ENCODE results near the gene NDUFS7.

NDUFS7 gene

DNA sequence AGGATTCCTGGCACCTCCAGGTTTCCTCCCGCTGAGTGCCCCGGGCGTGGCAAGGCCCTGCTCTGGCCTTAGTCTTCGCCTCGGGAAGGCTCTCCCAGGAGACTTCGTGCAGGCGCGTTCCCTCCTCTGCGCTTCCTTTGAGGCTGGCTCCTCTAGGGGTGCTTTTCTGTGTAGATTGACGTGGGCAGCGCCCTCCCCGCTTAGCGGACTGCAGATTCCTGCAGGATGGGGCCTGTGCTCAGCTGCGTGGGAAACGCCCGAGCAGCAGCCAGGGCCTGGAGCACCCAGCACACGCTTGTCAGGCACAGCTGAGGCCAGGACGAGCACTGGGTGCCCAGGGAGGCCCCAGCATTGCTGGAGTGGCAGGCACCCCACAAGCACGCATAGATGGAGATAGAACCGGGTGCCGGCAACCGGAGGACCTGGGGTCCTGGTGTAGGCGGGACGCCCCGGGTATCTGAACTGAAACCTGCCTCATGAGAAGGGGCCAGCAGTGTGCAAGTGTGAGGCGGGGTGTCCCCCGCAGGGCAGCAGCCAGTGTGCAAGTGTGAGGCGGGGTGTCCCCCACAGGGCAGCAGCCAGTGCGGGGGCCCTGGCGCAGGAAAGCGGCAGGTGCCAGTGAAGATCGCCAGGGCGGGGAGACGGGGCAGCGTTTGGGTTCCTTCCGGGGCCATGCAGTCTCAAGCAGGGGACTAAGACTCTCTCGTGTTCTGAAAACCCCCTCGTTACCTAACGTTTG lies 3.4 kb downstream of the NDUFS7 start:
- DNase-seq = no peak

DNA sequence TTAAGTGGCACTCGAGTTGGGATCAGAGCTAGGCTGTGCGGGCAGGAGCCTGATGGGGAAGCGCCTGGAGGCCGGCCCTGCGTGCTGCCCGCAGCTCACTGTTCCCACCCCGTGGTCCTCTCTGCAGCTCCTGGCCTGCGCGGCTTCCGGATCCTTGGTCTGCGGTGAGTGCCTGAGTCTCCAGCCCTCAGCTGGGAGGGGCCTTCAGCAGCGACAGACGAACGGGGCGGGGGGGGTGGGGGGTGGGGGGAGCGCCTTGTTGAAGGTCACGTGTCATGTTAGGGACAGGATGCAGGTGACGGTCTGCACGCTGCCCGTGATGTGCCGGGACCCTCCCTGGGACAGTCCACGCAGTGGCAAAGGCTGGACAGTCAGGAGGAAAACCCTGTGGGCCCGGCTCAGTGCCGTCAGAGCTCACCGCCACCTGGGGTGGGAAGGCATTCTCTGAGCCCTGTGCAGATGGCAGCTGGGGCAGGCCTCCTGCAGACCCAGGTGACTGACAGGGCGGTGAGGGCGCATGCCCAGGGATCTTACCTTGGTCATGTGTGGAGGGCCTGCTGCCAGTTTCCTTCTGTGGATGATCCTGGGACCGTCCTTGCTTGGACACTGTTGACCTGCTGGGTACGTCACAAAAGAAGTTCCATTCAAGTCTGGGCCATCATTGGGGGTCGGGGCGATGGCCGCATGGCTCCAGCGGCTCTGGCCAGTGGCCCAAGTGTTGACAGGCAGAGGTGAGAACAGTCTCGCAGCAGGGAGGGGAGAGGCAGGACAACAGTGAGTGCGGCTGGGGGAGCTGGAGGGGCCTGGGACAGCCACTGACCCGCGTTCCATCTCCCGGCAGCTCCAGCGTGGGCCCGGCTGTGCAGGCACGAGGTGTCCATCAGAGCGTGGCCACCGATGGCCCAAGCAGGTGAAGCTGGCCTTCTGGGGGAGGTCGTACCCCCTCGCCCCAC lies 4.3 kb downstream of the NDUFS7 start:
- no peak for DNase-seq

DNA sequence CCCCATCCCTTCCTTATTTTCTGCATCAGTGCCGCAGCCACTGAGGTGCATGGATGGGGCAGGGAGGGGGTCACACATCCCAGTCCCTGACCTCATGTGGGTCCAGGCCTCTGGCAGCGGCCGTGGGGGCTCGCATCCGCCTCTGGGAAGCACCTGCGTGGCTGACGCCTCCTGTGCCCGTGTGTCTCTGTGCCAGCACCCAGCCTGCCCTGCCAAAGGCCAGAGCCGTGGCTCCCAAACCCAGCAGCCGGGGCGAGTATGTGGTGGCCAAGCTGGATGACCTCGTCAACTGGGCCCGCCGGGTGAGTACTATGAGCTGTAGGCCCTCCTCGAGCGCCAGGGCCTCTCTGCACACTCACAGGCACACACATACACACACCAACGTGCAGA lies 4.9 kb downstream of the NDUFS7 start:
- no peak for DNase-seq

DNA sequence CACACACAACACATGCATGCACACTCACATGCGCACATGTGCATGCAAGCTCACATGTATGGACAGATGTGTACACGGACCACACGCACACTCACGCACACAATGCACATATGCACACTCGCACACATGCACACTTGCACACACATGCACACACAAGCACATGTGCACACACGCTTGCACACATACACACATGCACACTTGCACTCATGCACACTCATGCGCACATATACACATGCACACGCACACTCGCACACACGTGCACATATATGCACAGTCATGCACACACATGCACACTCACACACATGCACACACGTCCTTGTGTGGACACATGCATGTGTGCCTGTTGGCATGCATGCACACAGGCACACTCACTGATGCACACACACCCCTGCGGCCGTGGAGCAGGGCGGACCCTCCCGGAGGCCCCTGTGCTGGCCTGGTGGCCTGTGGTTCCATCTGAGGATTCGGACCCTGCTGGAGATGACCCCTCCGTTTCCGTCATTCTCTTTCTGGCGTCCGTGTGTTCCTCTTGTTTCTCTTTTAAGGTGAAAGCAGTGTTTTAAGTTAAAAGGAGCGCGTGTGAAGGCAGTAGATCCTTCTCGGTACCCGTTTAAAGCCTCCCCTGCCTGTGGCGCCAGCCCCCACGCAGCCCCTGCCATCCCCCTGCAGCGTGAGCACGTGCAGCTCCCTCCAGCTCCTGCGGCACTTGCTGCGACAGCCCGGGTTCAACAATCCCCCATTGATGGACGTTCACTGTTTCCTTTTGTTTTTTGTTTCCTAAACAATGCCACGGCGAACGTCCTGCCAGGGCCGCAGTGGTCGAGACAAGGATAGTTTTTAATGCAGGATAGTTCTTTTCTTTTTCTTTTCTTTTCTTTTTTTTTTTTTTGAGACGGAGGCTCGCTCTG lies 5.6 kb downstream of the NDUFS7 start:
- DNase-seq = no peak

DNA sequence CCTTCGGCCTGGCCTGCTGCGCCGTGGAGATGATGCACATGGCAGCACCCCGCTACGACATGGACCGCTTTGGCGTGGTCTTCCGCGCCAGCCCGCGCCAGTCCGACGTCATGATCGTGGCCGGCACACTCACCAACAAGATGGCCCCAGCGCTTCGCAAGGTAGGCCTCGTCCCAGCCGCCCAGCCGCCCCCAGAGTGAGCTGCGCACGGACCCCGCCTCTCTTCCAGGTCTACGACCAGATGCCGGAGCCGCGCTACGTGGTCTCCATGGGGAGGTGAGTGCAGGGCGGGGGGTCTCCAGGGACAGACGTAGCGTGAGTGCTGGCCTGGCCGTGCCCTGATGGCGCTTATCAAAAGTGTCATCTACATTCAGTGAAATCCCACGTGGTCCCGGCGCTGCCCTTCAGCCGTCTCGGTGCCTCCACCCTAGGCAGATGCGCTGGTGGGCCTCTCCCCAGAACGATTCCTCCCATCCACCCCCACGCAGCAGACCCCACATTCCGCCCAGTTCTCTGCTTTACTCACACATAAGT lies 7.2 kb downstream of the NDUFS7 start:
- no peak for DNase-seq

DNA sequence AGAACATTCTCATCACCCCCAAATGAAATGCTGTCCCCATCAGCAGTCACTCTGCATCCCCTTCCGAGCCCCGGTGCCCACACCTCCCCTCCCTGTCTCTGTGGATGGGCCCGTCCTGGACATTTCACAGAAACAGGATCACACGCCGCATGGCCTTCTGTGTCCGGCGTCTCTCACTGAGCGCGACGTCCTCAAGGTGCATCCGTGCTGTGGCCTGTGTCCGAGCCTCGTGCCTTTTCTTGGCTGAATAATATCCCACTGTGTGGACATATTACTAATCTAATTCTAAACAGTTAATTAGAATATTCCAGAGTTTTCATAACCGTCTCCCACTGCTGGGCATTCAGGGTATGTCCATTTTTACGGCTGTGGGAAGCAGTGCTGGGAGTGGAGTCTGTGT lies 8.7 kb downstream of the NDUFS7 start:
- no peak for DNase-seq

DNA sequence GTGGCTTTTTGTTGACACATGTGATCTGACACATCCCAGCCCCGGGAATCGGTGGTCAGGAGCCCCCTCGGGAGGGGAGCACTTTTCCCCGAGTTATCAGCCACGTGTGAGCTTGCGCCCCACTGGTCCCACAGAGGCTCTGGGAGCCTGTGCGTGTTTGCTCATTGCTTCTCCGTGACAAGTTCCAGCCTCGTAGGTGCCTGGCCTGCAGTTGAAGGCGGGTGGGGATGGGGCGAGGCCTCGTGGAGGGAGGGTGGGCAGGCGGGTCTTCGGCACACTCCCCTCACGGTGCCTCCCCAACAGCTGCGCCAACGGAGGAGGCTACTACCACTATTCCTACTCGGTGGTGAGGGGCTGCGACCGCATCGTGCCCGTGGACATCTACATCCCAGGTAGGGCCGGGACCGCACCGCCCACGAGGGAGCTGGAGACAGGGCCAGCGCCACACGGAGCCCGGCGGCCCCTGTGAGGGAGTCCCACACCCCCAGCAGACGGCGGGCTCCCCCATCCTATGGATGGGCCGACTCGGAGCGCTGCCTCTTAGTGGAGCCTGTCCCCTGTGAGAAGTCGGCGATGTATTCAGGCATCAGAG lies 9.3 kb downstream of the NDUFS7 start:
- no peak for DNase-seq

DNA sequence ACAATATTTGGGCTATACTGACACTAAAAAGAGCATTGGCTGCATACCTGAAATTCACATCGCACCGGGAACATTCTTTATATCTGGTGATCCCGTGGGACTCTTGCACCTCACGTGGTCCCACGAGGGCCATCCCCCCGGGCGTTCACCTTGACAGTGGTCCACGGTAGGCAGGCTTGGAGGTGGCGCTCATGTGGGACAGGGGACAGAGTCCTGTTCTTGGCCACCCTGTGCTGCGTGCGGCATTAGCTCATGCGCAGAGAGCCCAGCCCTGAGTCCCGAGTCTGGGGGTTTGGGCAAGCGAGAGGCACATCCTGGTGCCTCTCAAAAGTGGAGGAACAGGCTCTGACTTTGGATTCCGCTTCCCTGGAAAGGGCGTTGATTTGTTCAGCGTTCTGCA lies 10.1 kb downstream of the NDUFS7 start:
- no peak for DNase-seq

DNA sequence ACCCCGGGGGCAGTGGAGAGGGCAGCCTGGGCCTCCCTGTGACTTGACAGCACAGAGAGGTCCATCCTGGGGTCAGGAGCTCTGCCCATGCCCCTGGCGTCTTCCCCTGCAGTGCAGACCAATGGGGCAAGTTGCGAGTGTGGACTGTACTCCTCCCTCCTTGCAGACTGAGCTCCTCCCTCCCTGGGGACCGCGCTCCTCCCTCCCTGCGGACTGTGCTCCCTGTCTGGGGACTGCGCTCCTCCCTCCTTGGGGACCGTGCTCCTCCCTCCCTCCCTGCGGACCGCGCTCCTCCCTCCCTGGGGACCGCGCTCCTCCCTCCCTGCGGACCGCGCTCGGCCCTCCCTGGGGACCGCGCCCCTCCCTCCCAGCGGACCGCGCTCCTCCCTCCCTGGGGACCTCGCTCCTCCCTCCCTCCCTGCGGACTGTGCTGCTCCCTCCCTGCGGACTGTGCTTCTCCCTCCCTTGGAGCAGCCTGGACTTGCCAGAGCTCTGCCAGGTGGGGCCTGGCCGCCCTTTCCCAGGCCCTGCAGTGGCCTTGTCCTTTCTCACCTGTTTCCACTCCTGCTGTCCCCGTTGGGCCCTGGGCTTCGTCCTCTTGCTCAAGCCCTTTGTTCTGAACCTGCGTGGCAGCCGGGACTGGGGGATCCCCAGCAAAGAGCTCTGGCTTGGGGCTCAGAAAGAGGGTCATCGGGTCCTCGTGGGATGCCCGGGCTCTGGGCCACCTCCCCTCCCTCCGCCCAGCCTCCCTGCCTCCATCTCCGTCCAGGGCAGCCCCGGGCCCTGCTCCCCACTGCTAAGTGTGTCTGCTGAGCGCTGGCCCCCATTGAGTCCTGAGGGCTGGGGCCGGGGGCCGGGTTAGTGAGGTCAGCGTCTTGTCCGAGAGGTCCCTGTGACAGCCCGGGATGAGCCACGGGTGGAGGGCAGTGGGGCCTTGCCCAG lies 10.8 kb downstream of the NDUFS7 start:
- no peak for DNase-seq

DNA sequence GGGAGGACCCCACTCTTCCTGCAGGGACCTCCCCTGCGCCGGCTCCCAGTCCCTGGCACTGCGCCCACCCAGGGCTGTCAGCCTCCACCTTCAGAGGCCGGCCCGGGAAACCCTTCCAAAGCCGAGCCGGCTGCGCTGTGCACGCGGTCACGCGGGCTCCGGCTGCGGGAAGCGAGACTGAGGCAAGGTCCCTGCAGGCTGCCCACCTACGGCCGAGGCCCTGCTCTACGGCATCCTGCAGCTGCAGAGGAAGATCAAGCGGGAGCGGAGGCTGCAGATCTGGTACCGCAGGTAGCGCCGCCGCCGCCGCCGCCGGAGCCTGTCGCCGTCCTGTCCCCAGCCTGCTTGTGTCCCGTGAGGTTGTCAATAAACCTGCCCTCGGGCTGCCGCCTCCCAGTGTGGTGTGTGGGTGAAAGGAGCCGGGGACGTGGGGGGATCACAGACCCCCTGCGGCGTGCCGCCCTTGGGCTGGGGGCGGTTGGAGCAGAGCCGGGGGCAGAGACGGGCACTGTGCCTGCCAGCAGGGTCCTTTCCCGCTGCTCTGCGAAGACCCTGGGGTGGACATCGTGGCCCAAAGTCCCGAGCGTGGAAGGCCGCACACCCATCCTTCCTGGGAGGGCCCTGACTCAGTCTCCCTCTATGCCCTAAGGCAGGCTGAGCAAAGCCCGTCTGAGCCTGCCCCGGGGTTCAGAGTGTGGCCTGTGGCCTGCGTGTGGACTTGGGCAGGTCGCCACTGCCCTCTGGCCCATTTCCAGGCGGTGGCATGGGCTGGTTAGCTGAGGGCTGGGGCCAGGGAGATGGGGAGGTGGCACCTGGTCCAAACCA lies 11.7 kb downstream of the NDUFS7 start:
- DNase-seq = no peak

DNA sequence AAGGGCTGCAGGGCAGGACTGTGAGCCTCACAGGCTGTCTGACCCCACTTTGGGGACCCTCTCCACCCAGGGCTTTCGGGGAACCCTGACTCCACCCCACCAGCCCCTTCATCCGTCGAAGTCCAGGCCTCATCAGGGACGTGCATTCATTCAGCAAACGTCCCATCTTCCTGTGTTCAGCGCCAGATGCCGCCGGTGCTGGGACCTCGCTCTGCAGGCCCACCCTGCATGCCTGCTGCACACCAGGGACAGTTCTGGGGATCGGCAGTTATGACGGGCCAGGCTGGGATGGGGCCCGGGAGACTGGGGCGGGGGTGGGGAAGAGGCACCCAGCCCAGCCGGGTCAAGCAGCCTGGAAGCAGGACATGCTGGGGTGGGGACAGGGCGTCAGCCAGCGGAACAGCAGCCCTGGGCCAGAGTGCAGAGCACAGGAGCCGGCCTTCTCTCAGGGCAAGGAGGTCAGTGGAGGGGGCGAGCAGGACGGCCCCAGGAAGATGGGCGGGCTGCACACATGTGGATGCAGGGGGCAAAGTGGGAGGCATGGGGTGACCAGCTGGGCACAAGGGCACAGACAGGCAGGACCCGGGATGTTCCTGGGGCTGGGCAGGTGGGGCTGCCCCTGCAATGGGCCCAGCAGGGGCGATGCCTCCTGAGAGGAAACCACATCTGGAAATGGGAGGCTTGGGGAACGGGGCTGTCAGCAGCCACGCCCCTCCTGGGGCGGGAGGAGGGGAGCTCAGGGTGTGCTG lies 12.5 kb downstream of the NDUFS7 start:
- no peak for DNase-seq

DNA sequence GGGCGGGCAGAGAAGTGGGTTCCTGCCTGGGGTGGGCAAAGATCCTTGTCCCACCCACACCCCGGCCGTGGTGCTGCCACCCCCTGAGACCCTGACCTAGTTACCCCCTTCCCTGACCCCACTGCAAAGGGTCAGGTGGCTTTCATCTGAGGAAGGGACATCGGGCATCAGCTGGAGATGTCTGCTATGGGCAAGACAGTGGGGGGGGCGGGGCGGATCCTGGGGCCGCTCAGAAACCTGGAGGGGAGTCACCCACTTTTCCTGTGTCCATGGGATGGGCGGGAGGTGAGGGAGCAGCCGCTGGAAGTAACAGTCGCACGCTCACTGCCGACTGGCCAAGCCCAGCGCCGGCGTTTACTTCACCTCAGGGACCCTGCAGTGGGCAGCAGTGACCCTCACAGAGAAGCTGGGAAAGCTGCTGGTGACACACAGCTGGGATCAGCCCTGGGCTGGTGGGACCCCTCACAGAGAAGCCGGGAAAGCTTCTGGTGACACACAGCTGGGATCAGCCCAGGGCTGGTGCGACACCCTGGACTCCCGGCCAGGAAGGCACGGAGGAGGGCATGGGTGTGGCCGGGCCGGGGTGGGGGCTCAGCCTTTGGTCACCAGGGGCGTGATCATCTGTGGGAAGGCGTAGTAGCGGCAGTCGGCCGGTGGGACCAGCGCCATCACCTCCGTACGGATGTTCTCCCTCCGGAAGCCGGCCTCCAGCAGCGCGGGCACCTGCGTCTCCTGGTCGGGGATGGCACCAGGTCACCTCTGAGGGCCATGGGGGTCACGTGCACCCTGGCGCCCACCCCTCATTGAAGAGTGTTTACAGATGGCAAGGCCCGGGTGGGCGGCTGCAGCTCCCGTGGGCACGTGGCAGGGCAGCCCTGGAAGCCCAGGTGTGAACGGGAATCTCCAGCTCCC lies 13.3 kb downstream of the NDUFS7 start:
- no peak for DNase-seq

DNA sequence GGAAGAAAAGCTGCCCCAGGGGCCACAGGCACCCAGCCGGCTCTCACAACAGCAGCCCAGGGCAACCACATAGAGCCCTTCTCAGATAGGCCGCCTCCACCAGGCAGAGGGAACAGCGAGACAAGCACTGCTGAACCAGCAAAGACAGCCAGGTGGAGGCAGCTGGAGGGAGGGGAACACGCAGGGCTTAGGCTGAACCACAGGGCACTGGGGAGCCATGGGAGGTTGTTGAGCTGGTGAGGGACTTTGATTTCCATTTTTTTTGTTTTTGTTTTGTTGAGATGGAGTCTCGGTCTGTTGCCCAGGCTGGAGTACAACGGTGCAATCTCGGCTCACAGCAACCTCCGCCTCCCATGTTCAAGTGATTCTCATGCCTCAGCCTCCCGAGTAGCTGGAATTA lies 14.1 kb downstream of the NDUFS7 start:
- DNase-seq = no peak

DNA sequence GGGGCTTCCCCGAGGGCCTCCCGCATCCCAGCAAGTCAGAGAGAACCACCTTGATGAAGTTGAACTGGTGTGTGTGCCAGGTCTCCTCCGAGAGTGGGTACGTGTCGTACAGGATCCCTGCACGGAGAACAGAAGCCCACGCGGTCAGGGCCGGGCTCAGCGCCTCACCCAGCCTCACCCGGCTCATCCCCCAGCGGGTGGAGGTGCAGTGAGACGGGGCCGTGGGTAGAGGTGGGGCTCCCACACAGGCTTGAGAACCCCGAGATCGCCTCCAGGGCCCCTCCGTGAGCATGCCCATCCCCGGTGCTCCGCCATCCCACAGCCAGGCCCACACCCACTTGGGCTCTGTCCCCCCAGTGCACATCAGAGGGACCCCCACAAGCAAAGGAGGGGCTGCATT lies 15.4 kb downstream of the NDUFS7 start:
- no peak for DNase-seq

DNA sequence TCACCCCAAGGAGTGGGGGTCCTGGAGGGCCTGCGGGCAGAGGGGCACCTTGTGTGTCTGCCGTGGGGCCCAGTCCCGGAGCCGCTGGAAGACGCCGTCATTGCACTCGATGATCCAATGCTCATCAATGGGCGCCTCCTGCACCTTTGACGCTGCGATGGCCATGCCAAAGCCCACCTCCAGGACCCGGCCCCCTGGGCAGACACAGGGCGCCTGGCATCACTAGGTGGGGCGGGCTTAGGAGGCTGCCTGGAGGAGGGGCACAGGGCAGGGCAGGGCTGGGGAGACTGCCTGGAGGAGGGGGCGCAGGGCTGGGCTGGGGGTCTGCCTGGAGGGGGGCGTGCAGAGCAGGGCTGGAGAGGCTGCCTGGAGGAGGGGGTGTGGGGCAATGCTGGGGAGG lies 16.0 kb downstream of the NDUFS7 start:
- DNase-seq = no peak

DNA sequence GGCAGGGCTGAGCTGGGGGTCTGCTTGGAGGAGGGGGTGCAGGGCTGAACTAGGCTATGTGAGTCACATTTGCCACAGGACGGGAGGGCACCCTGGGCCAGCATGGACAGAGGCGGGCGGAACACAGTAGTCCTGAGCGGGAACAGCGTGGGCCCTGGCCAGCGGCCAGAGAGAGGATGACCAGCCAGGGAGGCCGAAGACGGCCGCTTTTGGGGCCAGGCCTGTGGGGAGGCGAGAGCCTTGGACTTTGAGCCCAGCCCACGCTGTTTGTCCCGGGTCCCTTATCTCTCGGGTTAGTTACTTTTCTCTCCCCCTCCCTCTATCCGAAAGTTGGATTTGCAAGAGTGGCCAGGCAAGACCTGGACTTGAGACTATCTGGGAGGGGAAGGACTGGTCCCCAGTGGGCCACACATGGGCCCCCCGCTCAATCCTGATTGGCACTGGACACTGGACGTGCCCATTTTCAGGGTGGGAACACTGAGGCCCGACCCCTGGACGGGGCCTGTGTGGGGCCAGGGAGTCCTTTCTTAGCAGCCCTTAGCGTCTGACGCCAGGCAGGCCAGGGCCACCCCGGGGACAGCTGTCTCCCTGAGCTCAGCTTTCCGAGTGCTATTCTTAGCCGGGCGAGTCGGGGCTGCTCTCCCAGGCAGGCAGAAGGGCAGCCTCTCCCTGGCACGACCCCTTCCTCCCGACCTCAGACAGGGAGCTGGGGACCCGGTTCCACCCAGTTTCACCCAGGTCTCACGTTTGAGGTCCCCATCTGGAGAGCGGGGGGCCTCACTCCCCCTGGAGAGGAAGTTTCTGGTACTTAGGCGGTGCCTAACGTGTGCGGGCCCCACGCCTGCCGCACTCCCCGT lies 16.8 kb downstream of the NDUFS7 start:
- no peak for DNase-seq

DNA sequence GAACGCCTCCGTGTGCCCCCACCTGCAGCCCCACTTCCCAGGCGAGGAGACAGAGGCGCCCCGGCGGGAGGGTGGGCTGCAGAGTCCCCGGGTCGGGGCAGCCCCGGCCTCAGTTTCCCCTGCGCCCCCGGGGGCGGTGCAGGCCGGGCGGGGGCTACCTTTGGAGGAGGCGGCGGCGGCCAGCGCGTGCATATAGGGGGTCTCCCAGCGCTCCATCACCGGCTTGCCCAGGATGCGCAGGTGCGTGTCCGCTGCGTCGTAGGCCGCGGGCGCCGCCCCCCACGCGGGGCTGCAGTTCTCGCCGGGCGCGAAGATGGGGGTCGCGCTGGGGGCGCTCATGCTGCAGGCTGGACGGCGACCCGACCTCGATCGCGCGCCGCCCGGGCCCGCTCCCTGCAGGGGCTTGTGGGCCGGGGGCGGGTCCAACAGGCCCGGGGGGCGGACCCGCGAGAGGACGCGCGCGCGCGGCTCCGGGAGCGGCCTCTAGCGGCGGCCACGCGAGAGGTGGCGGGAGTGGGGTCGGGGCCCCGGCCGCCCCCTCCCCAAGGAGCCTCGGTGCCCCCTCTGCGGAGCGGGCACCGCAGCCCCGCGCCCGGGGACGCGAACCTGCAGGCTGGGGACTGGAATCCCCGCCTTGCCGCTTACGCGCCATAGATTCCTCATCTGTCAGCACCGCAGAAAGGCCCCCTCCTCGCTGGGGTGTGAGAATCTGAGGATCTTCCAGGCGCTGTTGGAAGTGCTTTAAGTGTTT lies 17.6 kb downstream of the NDUFS7 start, which contains the start of gene GAMT:
GAMT (minus strand) TSS at position 405 of the 751 bp plus-strand sequence; CDS start at position 339, 66 bp downstream.
- no peak for DNase-seq
